PFSK-1 (cell line): Measurements from ENCODE around the gene CADM2.

ENCODE experiments used
- POLR2AphosphoS5 ChIP-seq: IDR thresholded peaks from 2 replicates; pipeline ENCODE4 v1.6.1; 2012; ENCODE audit warnings: low read depth, mild to moderate bottlenecking, control low read depth, low read length, moderate library complexity
- SIN3A ChIP-seq: IDR thresholded peaks from 2 replicates; pipeline ENCODE4 v1.6.1; 2012; ENCODE audit warnings: mild to moderate bottlenecking, low read length, moderate library complexity, borderline replicate concordance; ENCODE audit not compliant: insufficient read depth
- TAF1 ChIP-seq: IDR thresholded peaks from 2 replicates; pipeline ENCODE4 v1.6.1; 2012; ENCODE audit warnings: low read length, control low read depth, borderline replicate concordance; ENCODE audit not compliant: insufficient read depth

GRCh38 chr3:84977021-84977420 lies 18.2 kb downstream of the CADM2 start:
- no peak for TF ChIP-seq TAF1
- TF ChIP-seq POLR2AphosphoS5: no peak
- no peak for TF ChIP-seq SIN3A
